Measurements from ENCODE around the gene ANGEL2.
A peak's percentile ranks its signal among the peaks of the same experiment; 100 is the strongest.
"Not testable (repeated sequence)": the region's sequence is repeated elsewhere in the genome, so short reads cannot be mapped to it uniquely, and the experiment has no call there.

ANGEL2 gene

GRCh38 chr1:213019450-213019849 is 3.8 kb upstream of the ANGEL2 start:
- DNase-seq (ENCODE audit: low spot score) = no peak

- DNase-seq (ENCODE audit: low spot score) = no peak
These were observed 2.0 kb upstream of the ANGEL2 start for GRCh38 chr1:213017447-213018273.

- peak; percentile 40 for DNase-seq (ENCODE audit: low spot score)
These were observed 1.0 kb downstream of the ANGEL2 start for GRCh38 chr1:213014642-213015041.

- DNase-seq (ENCODE audit: low spot score) = no peak
These were observed 7.1 kb downstream of the ANGEL2 start for GRCh38 chr1:213008564-213008963.

GRCh38 chr1:213003256-213003655 is 12.4 kb downstream of the ANGEL2 start:
- no peak for DNase-seq (ENCODE audit: low spot score)

GRCh38 chr1:212994926-212995325 is 20.7 kb downstream of the ANGEL2 start:
- DNase-seq (ENCODE audit: low spot score) = no peak

- not testable (repeated sequence) for DNase-seq (ENCODE audit: low spot score)
These were observed 21.7 kb downstream of the ANGEL2 start for GRCh38 chr1:212993960-212994359.

GRCh38 chr1:212990276-212990675 is 25.4 kb downstream of the ANGEL2 start:
- no peak for DNase-seq (ENCODE audit: low spot score)

GRCh38 chr1:212987702-212988322 is 27.9 kb downstream of the ANGEL2 start:
- DNase-seq (ENCODE audit: low spot score) = no peak

- DNase-seq (ENCODE audit: low spot score) = no peak
These were observed 29.1 kb downstream of the ANGEL2 start for GRCh38 chr1:212986551-212986950.

GRCh38 chr1:212984522-212985291 is 31.0 kb downstream of the ANGEL2 start:
- no peak for DNase-seq (ENCODE audit: low spot score)

GRCh38 chr1:212983482-212983881 is 32.2 kb downstream of the ANGEL2 start:
- no peak for DNase-seq (ENCODE audit: low spot score)

- DNase-seq (ENCODE audit: low spot score) = no peak
These were observed 33.1 kb downstream of the ANGEL2 start for GRCh38 chr1:212982430-212983152.

GRCh38 chr1:212981571-212982328 is 33.9 kb downstream of the ANGEL2 start:
- DNase-seq (ENCODE audit: low spot score) = no peak

GRCh38 chr1:212981025-212981495 is 34.6 kb downstream of the ANGEL2 start:
- DNase-seq (ENCODE audit: low spot score) = no peak

GRCh38 chr1:212980123-212980785 is 35.4 kb downstream of the ANGEL2 start:
- DNase-seq (ENCODE audit: low spot score) = no peak

GRCh38 chr1:212979340-212980122 is 36.1 kb downstream of the ANGEL2 start:
- no peak for DNase-seq (ENCODE audit: low spot score)

- DNase-seq (ENCODE audit: low spot score) = no peak
These were observed 37.7 kb downstream of the ANGEL2 start for GRCh38 chr1:212977781-212978645.

- DNase-seq (ENCODE audit: low spot score) = no peak
These were observed 39.1 kb downstream of the ANGEL2 start for GRCh38 chr1:212976586-212976985.

All from D341Med (cell line).